A673 (cell line): ENCODE results near the gene GSC2.

Experiments used
- CTCF ChIP-seq: fragments of 300-800, 200-600 bp; sonication (generic); conservative IDR thresholded peaks from 2 replicates; pipeline ENCODE4 v1.5.1; 2017; ENCODE audit warnings: low read depth, mild to moderate bottlenecking, antibody characterized with exemption, low read length, moderate library complexity, mixed read lengths
- EZH2 ChIP-seq: fragments of 200-600 bp; sonication (generic); IDR thresholded peaks from 2 replicates; pipeline ENCODE4 v1.6.1; 2017; ENCODE audit warnings: borderline replicate concordance, low read depth, mild to moderate bottlenecking, mixed read lengths, antibody characterized with exemption, low read length; ENCODE audit not compliant: poor library complexity, severe bottlenecking

GRCh38 chr22:19142394-19142793 is 7.7 kb downstream of the GSC2 start:
- TF ChIP-seq CTCF (no peak), EZH2 (no peak)
